Right cardiac atrium (tissue), 5 donors: ENCODE results near the gene CCDC102B. TPM values are rescaled to one million over a fixed set of nuclear protein-coding genes. Genes with fewer than 3 reads are reported as not detected.
"Not testable (repeated sequence)": the region's sequence is repeated elsewhere in the genome, so short reads cannot be mapped to it uniquely, and the experiment has no call there.

Experiments
- ATAC-seq, 2 donors: fragments of 200-7000 bp; cut with Tn5 transposase; one replicate each; pipeline versions ENCODE4 v1.8.0 to v1.9.1; 2020; ENCODE audit warnings: moderate library complexity in 2 of 2, mild to moderate bottlenecking in 1 of 2
- DNase-seq, 3 donors: peaks; one replicate each; pipeline ENCODE4 v3.0.0-alpha.2; 2020
- H3K27ac ChIP-seq: one replicate; pipeline ENCODE4 v1.5.1; 2013; ENCODE audit warnings: mild to moderate bottlenecking, low read length, control low read depth, moderate library complexity
- H3K27me3 ChIP-seq: one replicate; pipeline ENCODE4 v1.6.1; 2013; ENCODE audit not compliant: control insufficient read depth, insufficient read depth
- H3K4me1 ChIP-seq: one replicate; pipeline ENCODE4 v1.6.1; 2013; ENCODE audit warnings: low read length; ENCODE audit not compliant: control insufficient read depth, insufficient read depth
- H3K4me3 ChIP-seq: one replicate; pipeline ENCODE4 v1.5.1; 2013; ENCODE audit warnings: low read length, control low read depth
- H3K9me3 ChIP-seq: one replicate; pipeline ENCODE4 v1.6.1; 2013; ENCODE audit warnings: low read length; ENCODE audit not compliant: control insufficient read depth
- WGBS: extraction: QIAGEN DNeasy Blood & Tissue Kit; methylation state at CpG from one replicate; pipeline ENCODE4 v1.1.7; 2013; 5-methylcytosine and 5-hydroxymethylcytosine counted together
- intact Hi-C, 4 donors: fragments of 100-400 bp; cut with DNase I; formaldehyde crosslinking; loops; one replicate each; pipeline versions ENCODE4 v1.11.0 to v1.14.0; 2022 to 2023
- polyA plus RNA-seq: library from polyadenylated mRNA; stranded (reverse); fragments of 200-250 nt; gene quantifications from one replicate; pipeline ENCODE4 v1.2.3, GENCODE V29; 2013
- total RNA-seq, 4 donors: library from RNA; stranded (reverse); fragmentation: NEBNext Ultra II Directional; extraction: Animal tissue kit (Norgen Biotek cat#: 25700); gene quantifications; one replicate each; pipeline ENCODE4 v1.2.1, GENCODE V29; 2021
- donor health status: healthy with polysubstance abuse.
- donor health status: DM: no; HTN: yes; CAD: no.
- donor health status: DM: no; HTN: no; CAD: no.
- donor health status: DM: no; HTN: yes; CAD: no; lungs with severe emphysema.
- donor health status: DM: yes; HTN: yes; CAD: no.

CCDC102B gene
- total and polyA plus RNA-seq, 5 donors, result 5.8 to 10.8 (median 10.4) TPM

DNA sequence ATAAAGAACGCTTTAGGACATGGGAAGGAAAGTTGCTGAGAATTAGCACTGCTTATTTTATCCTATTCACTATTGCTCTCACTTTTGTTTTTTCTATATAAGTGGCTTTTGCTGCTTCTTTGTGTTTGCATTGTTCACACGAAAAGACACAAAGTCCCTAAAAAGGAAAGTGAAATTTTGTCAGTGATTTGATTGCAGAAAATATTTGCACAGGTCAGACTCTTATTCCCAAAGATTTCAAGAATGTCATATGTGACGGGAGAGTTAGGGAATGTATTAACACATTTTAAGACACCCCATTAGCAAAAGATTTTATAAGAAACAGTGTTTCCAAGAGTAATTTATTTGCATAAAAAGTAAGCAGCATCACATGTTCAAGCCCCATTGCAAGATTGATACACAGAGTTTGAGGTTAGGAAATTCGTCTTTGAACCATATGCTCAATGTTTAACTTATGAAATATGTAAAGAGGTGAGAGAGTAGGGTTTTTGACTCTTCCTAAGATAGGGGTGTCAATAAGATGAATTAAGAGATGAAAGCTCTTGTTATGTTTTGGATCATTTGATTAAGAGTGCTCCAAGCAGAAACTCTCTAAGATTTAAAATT is 57.0 kb downstream of the CCDC102B start:
- intact Hi-C loops, result no loop called here
- 71% methylated on average over 4 of the region's 4 CpGs for WGBS
- no peaks in the 10 kb centered on the region for H3K27me3 ChIP-seq

DNA sequence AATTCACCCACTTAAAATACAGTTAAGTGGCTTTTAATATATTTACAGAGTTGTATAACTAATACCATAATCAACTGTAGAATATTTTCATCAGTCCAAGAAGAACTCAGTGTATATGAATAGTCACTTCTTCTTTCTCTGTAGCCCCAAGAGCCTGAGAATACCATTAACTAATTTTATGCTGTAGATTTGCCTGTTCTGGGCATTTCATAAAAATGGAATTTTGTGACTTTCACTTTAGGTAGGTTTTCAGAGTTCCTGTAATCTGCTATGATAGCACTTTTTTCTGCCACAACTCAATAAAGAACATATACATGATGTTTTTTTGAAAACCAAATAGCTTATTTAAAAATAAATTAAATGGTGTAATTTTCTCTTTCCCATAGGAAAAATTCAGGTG is 57.6 kb downstream of the CCDC102B start:
- H3K27me3 ChIP-seq, result no peaks in the 10 kb centered on the region
- H3K27ac ChIP-seq, result no peak overlapping the region
- intact Hi-C loops, result no loop called here
- no peaks in the 10 kb centered on the region for H3K9me3 ChIP-seq
- ATAC-seq, result no peak
- no peaks in the 10 kb centered on the region for H3K4me1 ChIP-seq
- no peak overlapping the region for H3K4me3 ChIP-seq
- DNase-seq, result no peak

More for the DNA sequence above, 57.0 kb downstream of the CCDC102B start:
- no peak overlapping the region for H3K4me3 ChIP-seq
- no peaks in the 10 kb centered on the region for H3K9me3 ChIP-seq
- DNase-seq (no peak), ATAC-seq (no peak)
- no peak overlapping the region for H3K27ac ChIP-seq
- no peaks in the 10 kb centered on the region for H3K4me1 ChIP-seq

DNA sequence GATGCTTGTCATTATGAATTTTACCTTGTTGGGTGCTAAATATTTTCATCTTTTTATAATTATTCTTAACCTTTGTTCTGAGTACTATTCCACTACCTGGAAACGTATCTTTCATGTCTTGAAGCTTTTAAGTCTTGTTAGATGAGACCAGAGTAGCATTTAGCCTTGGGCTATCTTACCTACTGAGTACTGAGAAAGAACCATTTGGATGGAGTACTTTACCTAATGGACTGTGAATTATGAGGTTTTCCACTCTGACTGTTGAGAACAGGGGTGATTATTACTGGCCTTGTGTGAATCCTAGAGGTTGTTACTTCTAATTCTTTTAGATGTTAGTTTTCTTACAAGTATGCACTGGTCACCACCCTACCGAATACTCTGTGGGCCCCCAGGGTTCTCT is 63.5 kb downstream of the CCDC102B start:
- no peaks in the 10 kb centered on the region for H3K4me1 ChIP-seq
- ATAC-seq, result no peak
- WGBS, result 86% methylated on average over 2 of the region's 2 CpGs
- no peak overlapping the region for H3K4me3 ChIP-seq
- H3K9me3 ChIP-seq, result no peaks in the 10 kb centered on the region
- no peak overlapping the region for H3K27ac ChIP-seq
- intact Hi-C loops, result no loop called here
- DNase-seq, result no peak
- H3K27me3 ChIP-seq, result no peaks in the 10 kb centered on the region

DNA sequence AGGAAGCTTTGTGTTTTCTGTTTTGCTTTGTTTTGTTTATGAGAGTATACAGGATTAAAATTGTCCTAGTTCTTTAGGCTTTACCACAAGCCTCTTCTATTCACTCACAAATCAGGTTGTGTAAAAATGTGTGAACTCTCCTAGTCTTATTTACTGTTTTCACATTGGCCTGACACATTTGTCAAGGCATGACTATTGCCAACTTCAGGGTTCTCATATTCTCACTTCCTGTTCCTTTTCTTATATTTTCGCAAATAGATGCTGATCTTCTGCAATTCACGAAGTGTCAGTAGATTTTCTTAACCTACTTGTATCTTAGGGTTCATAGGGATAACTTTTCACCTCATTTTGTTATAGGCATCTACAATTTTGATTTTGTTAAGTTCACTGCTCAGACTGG is 67.1 kb downstream of the CCDC102B start:
- no peaks in the 10 kb centered on the region for H3K27me3 ChIP-seq

DNA sequence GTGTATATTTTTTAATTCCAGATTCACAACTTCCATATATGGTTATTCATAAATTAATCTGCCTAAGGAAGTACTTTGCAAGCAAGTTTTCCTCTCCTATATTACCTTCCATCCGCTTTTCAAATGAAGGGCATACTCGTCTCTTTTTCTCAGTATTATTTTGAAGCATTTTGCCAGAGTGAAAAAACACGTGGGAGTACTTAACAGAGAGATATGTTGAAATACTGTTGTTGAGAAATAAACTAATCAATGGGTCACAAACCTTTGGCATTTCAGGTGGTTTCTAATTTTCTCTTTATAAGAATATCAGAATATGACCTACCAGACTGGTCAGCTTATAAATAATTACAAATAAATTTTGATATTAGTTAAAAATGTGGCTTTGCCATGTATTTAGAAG is 67.6 kb downstream of the CCDC102B start:
- ATAC-seq (no peak), DNase-seq (no peak)
- 69% methylated on average over 3 of the region's 3 CpGs for WGBS
- Histone ChIP-seq H3K9me3 (no peaks in the 10 kb centered on the region), H3K27ac (no peak overlapping the region), H3K4me1 (no peaks in the 10 kb centered on the region), H3K4me3 (no peak overlapping the region), H3K27me3 (no peaks in the 10 kb centered on the region)
- intact Hi-C loops, result no loop called here

More for the DNA sequence above, 67.1 kb downstream of the CCDC102B start:
- intact Hi-C loops, result no loop called here
- H3K4me1 ChIP-seq, result no peaks in the 10 kb centered on the region
- WGBS, result 81% methylated on average over 2 of the region's 2 CpGs
- no peak for ATAC-seq
- H3K27ac ChIP-seq, result no peak overlapping the region
- DNase-seq, result no peak
- H3K9me3 ChIP-seq, result no peaks in the 10 kb centered on the region
- H3K4me3 ChIP-seq, result no peak overlapping the region

DNA sequence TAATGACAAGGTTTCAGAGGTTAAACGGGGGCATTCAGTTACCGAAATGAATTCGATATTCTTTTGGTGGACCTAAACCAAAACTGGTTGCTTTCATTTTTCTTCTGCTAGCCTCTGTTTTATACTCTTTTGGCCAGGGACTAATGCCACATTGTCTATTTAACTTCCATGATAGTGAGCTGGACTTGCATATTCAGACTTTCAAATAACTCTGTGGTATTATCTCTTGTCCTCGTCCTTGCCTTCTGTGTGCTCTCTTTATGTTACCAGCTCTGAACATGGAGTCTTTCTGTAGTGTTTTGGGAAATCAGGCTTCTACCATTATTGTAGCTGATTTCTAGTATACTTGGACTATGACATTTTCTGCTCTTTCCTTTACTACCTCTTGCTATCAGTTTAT is 75.1 kb downstream of the CCDC102B start:
- WGBS, result 77% methylated on average over 4 of the region's 4 CpGs
- H3K4me1 ChIP-seq, result no peaks in the 10 kb centered on the region
- ATAC-seq (no peak), DNase-seq (no peak)
- no peak overlapping the region for H3K4me3 ChIP-seq
- no peaks in the 10 kb centered on the region for H3K27me3 ChIP-seq
- intact Hi-C loops, result no loop called here
- no peak overlapping the region for H3K27ac ChIP-seq
- H3K9me3 ChIP-seq, result no peaks in the 10 kb centered on the region

DNA sequence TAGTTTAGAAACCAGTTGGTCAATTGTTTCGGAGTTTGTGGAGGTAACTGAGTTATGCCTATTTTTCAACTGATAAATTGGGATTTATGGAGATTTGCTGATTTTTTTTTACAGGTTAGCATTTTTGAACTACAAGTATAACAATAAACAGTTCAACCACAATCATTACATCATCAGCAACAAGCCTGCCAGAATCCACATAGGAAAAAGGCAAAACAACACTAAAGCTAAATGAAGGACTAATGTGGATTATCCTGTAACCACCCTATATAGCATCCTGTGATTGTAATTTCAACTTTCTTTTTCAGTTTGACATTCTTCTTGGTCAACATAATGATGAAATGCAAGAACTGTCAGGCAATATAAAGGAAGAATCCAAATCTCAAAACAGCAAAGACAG is 76.5 kb downstream of the CCDC102B start:
- intact Hi-C loops, result no loop called here
- Histone ChIP-seq H3K4me1 (no peaks in the 10 kb centered on the region), H3K4me3 (no peak overlapping the region), H3K27ac (no peak overlapping the region), H3K27me3 (no peaks in the 10 kb centered on the region), H3K9me3 (no peaks in the 10 kb centered on the region)
- DNase-seq (no peak), ATAC-seq (no peak)
- 89% methylated on average over 1 of the region's 1 CpG for WGBS

DNA sequence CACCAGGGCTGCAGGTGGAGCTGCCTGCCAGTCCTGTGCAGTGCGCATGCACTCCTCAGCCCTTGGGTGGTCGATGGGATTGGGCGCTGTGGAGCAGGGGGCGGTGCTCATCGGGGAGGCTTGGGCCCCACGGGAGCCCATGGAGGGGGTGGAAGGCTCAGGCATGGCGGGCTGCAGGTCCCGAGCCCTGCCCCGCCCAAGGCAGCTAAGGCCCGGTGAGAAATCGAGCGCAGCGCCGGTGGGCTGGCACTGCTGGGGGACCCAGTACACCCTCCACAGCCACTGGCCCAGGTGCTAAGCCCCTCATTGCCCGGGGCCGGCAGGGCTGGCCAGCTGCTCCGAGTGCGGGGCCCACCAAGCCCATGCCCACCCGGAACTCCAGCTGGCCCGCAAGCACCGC is 82.1 kb downstream of the CCDC102B start:
- H3K4me1 ChIP-seq, H3K27me3 ChIP-seq, H3K4me3 ChIP-seq, H3K27ac ChIP-seq, ATAC-seq, H3K9me3 ChIP-seq, intact Hi-C loops: not testable (repeated sequence)
- peak in 1 of 3 donors; percentile 42 for DNase-seq
- WGBS, result 94% methylated on average over 21 of the region's 21 CpGs

DNA sequence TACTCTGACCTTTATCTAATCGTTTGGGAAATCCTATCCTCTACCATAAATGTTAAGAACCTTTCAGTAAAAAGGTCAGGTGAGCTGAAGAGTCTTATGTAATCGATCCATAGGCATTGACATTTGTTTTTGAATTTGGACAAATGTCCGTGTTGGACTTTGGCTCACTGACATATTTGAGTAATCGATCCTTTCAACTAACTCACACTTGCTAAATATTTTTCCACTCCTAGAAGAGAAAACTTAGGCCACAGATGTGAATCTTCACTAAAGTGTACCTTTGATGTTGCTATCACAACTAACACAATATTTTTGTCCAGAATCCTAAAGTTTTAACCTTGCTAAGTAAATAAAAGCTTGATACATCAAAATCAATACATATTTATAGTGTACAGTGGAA is 89.5 kb downstream of the CCDC102B start:
- Histone ChIP-seq H3K27me3 (no peaks in the 10 kb centered on the region), H3K9me3 (no peaks in the 10 kb centered on the region), H3K27ac (no peak overlapping the region), H3K4me1 (no peaks in the 10 kb centered on the region), H3K4me3 (no peak overlapping the region)
- DNase-seq (no peak), ATAC-seq (no peak)
- intact Hi-C loops, result no loop called here
- WGBS, result 78% methylated on average over 4 of the region's 4 CpGs

DNA sequence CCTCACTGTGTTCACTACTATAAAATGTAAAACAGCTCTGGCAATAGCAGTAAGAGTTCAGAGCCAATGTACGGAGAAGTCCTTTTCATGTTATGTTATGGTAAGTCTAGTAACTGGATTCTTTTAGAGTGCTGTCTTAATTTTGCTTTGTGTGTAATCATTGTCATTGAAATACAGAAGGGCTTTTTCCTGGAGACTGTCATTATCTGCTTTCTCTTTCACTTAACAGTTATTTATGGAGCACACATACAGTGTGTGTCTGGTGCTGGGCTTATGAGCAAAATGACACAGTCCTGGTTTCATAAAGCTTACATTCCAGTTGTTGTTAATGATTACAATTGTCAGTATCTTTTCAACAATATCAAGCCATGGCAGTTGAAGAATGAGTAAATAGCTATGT is 95.5 kb downstream of the CCDC102B start:
- 67% methylated on average over 1 of the region's 1 CpG for WGBS
- ATAC-seq, result peak in 1 of 2 donors; percentile 19
- Histone ChIP-seq H3K9me3 (no peaks in the 10 kb centered on the region), H3K4me3 (no peak overlapping the region), H3K4me1 (no peaks in the 10 kb centered on the region), H3K27ac (no peak overlapping the region), H3K27me3 (no peaks in the 10 kb centered on the region)
- intact Hi-C loops, result no loop called here
- no peak for DNase-seq

DNA sequence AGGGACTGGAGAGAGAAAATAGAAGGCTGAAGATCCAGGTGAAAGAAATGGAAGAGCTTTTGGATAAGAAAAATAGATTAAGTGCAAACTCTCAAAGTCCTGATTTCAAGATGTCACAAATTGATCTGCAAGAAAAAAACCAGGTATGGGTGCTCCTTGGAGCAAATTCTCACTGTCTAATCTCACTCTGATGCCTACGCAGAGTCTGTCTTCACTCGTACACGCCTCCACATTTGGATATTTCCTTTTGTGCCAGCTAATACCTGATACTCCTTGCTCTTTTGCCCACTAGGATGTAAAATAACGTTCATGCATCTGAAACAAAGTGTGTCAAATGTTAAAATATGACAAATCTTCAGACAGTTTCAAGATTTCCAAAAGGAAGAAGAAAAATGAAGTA is 99.4 kb downstream of the CCDC102B start:
- 53% methylated on average over 4 of the region's 4 CpGs for WGBS
- ATAC-seq (no peak), DNase-seq (no peak)
- H3K27ac ChIP-seq, result no peak overlapping the region
- H3K9me3 ChIP-seq, result no peaks in the 10 kb centered on the region
- H3K4me1 ChIP-seq, result no peaks in the 10 kb centered on the region
- intact Hi-C loops, result no loop called here
- H3K4me3 ChIP-seq, result no peak overlapping the region
- H3K27me3 ChIP-seq, result no peaks in the 10 kb centered on the region

DNA sequence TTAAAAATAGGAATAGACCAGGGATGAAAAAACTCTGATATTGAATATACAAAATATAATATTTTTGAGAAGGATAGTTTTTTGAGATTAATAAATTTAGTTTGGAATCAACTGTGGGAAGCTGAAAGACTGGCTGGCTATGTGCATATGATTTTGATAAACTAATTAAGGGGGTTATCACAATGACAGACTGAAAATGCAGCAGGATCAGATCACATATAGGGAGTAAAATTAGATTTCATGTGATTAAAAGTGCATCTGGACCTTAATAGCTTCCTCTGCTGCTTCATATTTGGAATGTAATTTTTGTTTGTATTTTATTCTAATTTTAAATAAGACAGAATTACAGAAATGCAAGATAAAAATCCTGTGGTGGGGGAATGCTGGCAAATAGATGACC is 111.7 kb downstream of the CCDC102B start:
- Histone ChIP-seq H3K4me3 (no peak overlapping the region), H3K9me3 (no peaks in the 10 kb centered on the region), H3K4me1 (no peaks in the 10 kb centered on the region), H3K27ac (no peak overlapping the region), H3K27me3 (no peaks in the 10 kb centered on the region)
- DNase-seq, result no peak
- no peak for ATAC-seq
- intact Hi-C loops, result no loop called here
